KG1 (cell line): ENCODE measurements around the gene TMC8.
"Not testable (repeated sequence)": the region's sequence is repeated elsewhere in the genome, so short reads cannot be mapped to it uniquely, and the experiment has no call there.

Source experiments
- DNase-seq: peaks from one replicate; lab custom pipeline; 2025; lab: John Stamatoyannopoulos, UW

TMC8 gene

GRCh38 chr17:78130437-78131101, at the start of gene TMC8:
Gene TMC8 (plus strand): TSS chr17:78130771. CDS start chr17:78131589, 818 bp downstream.
- DNase-seq = peak; percentile 93

- no peak for DNase-seq
Measured at GRCh38 chr17:78081551-78081950, 49.0 kb upstream of the TMC8 start.

GRCh38 chr17:78082355-78082872, 48.2 kb upstream of the TMC8 start:
- not testable (repeated sequence) for DNase-seq

GRCh38 chr17:78082988-78083387, 47.6 kb upstream of the TMC8 start:
- DNase-seq = no peak

GRCh38 chr17:78086740-78087139, 43.8 kb upstream of the TMC8 start:
- no peak for DNase-seq

- DNase-seq = no peak
Measured at GRCh38 chr17:78088529-78088928, 42.0 kb upstream of the TMC8 start.

GRCh38 chr17:78089576-78090281, 40.8 kb upstream of the TMC8 start:
- DNase-seq = no peak

- no peak for DNase-seq
Measured at GRCh38 chr17:78092794-78093324, 37.7 kb upstream of the TMC8 start.

- no peak for DNase-seq
Measured at GRCh38 chr17:78095035-78095434, 35.5 kb upstream of the TMC8 start.

GRCh38 chr17:78096093-78096492, 34.5 kb upstream of the TMC8 start:
- no peak for DNase-seq

GRCh38 chr17:78101112-78101511, 29.5 kb upstream of the TMC8 start:
- DNase-seq = no peak

- DNase-seq = no peak
Measured at GRCh38 chr17:78101542-78101941, 29.0 kb upstream of the TMC8 start.

- DNase-seq = no peak
Measured at GRCh38 chr17:78103311-78103710, 27.3 kb upstream of the TMC8 start.

- DNase-seq = no peak
Measured at GRCh38 chr17:78104540-78104941, 26.0 kb upstream of the TMC8 start.

GRCh38 chr17:78105101-78105500, 25.5 kb upstream of the TMC8 start:
- no peak for DNase-seq

- no peak for DNase-seq
Measured at GRCh38 chr17:78105551-78105950, 25.0 kb upstream of the TMC8 start.

GRCh38 chr17:78106211-78106610, 24.4 kb upstream of the TMC8 start:
- DNase-seq = no peak

- no peak for DNase-seq
Measured at GRCh38 chr17:78107457-78107856, 23.1 kb upstream of the TMC8 start.

GRCh38 chr17:78107976-78108725, 22.4 kb upstream of the TMC8 start:
- no peak for DNase-seq

GRCh38 chr17:78108726-78109488, 21.7 kb upstream of the TMC8 start:
- no peak for DNase-seq

- no peak for DNase-seq
Measured at GRCh38 chr17:78109489-78109761, 21.1 kb upstream of the TMC8 start.
